Left lung (tissue), 10 donors: ENCODE data around the gene NMUR2. TPM values are rescaled to one million over a fixed set of nuclear protein-coding genes. Genes with fewer than 3 reads are reported as not detected.

ENCODE experiments used
- ATAC-seq: fragments of 200-7000 bp; cut with Tn5 transposase; one replicate; pipeline ENCODE4 v1.9.1; 2020; ENCODE audit warnings: moderate library complexity
- DNase-seq, 4 donors: peaks; one replicate each; pipeline ENCODE4 v3.0.0-alpha.2; 2013 to 2020
- H3K27ac ChIP-seq, 2 donors: fragments of 200-600 bp; sonication (generic) in 1 of 2; one replicate each; pipeline versions ENCODE4 v1.5.0 to v1.8.0; 2020 to 2021
- H3K27me3 ChIP-seq, 2 donors: fragments of 200-600 bp; sonication (generic) in 1 of 2; one replicate each; pipeline versions ENCODE4 v1.5.0 to v1.8.0; 2020 to 2021
- H3K36me3 ChIP-seq, 2 donors: fragments of 200-600 bp; sonication (generic) in 1 of 2; one replicate each; pipeline versions ENCODE4 v1.5.0 to v1.8.0; 2020 to 2021
- H3K4me1 ChIP-seq, 2 donors: fragments of 200-600 bp; one replicate each; pipeline ENCODE4 v1.8.0; 2021
- H3K4me3 ChIP-seq, 2 donors: fragments of 200-600 bp; sonication (generic) in 1 of 2; one replicate each; pipeline versions ENCODE4 v1.5.0 to v1.8.0; 2020 to 2021; ENCODE audit warnings: mild to moderate bottlenecking in 1 of 2
- H3K9me3 ChIP-seq, 2 donors: fragments of 200-600 bp; sonication (generic) in 1 of 2; one replicate each; pipeline versions ENCODE4 v1.5.0 to v1.8.0; 2020 to 2021
- CTCF ChIP-seq, 2 donors: fragments of 200-600 bp; sonication (generic) in 1 of 2; IDR thresholded peaks; one replicate each; pipeline versions ENCODE4 v1.5.0 to v1.8.0; 2021; ENCODE audit warnings: antibody characterized with exemption in 2 of 2
- intact Hi-C, 2 donors: fragments of 100-400 bp; cut with DNase I; formaldehyde crosslinking; loops; one replicate each; pipeline versions ENCODE4 v1.11.2 to v1.14.2; 2022
- polyA plus RNA-seq, 6 donors: library from polyadenylated mRNA; unstranded; fragments of 120-200 nt; gene quantifications; one replicate each; pipeline ENCODE4 v1.2.1, GENCODE V29; 2013; ENCODE audit not compliant: insufficient read length in 6 of 6
- total RNA-seq, 2 donors: library from RNA; stranded (reverse); fragmentation: NEBNext Ultra II Directional; extraction: Animal tissue kit (Norgen Biotek cat#: 25700); gene quantifications; one replicate each; pipeline ENCODE4 v1.2.1, GENCODE V29; 2021
- donor health status: DM: no; HTN: yes; CAD: no.
- donor health status: DM: no; HTN: no; CAD: no.

The NMUR2 gene
- total and polyA plus RNA-seq, 8 donors, result 0.25 to 1.3 (median 0.62) TPM

DNA sequence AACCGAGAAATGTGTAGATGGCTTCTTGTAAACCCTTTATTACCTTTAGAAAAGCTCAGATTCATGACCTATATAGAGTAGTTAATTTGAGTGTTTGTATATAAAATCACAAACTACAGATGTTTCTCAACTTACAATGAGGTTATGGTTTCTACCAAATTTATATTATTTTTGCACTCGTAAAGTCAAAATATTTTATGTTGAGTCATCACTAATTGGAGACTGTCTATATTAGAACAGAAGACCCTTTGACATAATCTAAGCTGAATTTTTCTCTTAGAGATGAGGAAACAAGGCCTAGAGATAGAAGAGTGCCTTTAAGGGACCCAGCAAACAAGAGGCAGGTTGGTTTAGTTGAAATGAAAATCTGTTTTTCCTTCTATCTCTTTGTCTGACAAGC lies 20.0 kb upstream of the NMUR2 start:
- ATAC-seq, result no peak

GRCh38 chr5:152424501-152424900 lies 19.4 kb upstream of the NMUR2 start:
- no peaks in the 10 kb centered on the region for H3K36me3 ChIP-seq
- DNase-seq, result no peak
- H3K4me1 ChIP-seq, result no peaks in the 10 kb centered on the region
- H3K27ac ChIP-seq, result no peak overlapping the region
- no peaks in the 10 kb centered on the region for H3K27me3 ChIP-seq
- intact Hi-C loops, result no loop called here
- H3K4me3 ChIP-seq, result no peak overlapping the region
- no peak for TF ChIP-seq CTCF (IDR thresholded peaks at IDR 0.05)
- no peaks in the 10 kb centered on the region for H3K9me3 ChIP-seq
- no peak for ATAC-seq

More for the DNA sequence above, 20.0 kb upstream of the NMUR2 start:
- H3K36me3 ChIP-seq, result no peaks in the 10 kb centered on the region
- H3K4me3 ChIP-seq, result no peak overlapping the region
- H3K27me3 ChIP-seq, result no peaks in the 10 kb centered on the region
- H3K4me1 ChIP-seq, result no peaks in the 10 kb centered on the region
- no peak for DNase-seq
- H3K27ac ChIP-seq, result no peak overlapping the region
- no peak for TF ChIP-seq CTCF (IDR thresholded peaks at IDR 0.05)
- no peaks in the 10 kb centered on the region for H3K9me3 ChIP-seq
- intact Hi-C loops, result no loop called here

DNA sequence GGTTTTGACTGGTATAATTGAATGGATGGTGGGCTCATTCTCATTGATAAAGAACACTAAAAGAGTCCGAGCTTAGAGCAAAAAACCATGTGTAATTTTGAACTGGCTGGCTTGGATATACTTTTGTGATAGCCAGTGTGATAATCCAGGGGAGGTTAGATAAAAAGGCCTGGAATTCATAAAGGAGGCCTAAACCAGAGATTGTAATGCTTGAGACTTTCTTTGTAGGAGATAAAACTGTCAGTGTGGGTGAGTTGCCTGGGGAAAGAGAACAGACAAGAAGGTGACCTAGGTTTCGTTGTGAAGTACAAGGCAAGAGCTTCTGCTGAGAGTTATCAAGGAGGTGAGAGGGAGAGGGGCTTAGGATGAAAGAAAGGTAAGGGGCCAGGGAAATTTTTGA lies 17.0 kb upstream of the NMUR2 start:
- H3K36me3 ChIP-seq, result no peaks in the 10 kb centered on the region
- H3K27me3 ChIP-seq, result no peaks in the 10 kb centered on the region
- no peak overlapping the region for H3K27ac ChIP-seq
- TF ChIP-seq CTCF (IDR thresholded peaks at IDR 0.05), result no peak
- H3K4me1 ChIP-seq, result no peaks in the 10 kb centered on the region
- ATAC-seq (no peak), DNase-seq (no peak)
- H3K9me3 ChIP-seq, result no peaks in the 10 kb centered on the region
- intact Hi-C loops, result no loop called here
- H3K4me3 ChIP-seq, result no peak overlapping the region

DNA sequence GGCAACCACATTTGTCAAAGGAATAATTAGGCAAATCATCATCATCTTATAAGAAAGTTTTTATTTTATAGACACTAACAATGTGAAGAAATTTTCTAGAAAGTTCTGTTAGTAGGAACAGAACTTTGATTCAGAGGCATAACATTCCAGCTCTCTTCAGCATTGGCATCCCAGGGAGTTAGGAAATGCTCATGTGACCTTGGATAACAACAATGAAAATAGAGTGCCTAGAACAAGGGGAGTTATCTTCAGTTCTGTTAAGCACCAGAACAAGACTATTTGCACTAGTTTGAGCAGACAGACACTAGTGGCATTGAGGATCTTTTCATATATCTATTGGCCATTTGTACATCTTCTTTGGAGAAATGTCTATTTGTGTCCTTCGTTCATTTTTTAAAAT lies 7.0 kb upstream of the NMUR2 start:
- no peaks in the 10 kb centered on the region for H3K27me3 ChIP-seq
- TF ChIP-seq CTCF (IDR thresholded peaks at IDR 0.05), result no peak
- no peaks in the 10 kb centered on the region for H3K4me1 ChIP-seq
- H3K9me3 ChIP-seq, result no peaks in the 10 kb centered on the region
- intact Hi-C loops, result no loop called here
- H3K27ac ChIP-seq, result no peak overlapping the region
- ATAC-seq (no peak), DNase-seq (no peak)
- no peak overlapping the region for H3K4me3 ChIP-seq
- no peaks in the 10 kb centered on the region for H3K36me3 ChIP-seq

GRCh38 chr5:152406082-152406481 lies 1.0 kb upstream of the NMUR2 start:
- TF ChIP-seq CTCF (IDR thresholded peaks at IDR 0.05), result no peak
- no peaks in the 10 kb centered on the region for H3K9me3 ChIP-seq
- H3K27ac ChIP-seq, result no peak overlapping the region
- no peaks in the 10 kb centered on the region for H3K4me1 ChIP-seq
- H3K36me3 ChIP-seq, result no peaks in the 10 kb centered on the region
- no peak overlapping the region for H3K4me3 ChIP-seq
- DNase-seq (no peak), ATAC-seq (no peak)
- intact Hi-C loops, result no loop called here
- no peaks in the 10 kb centered on the region for H3K27me3 ChIP-seq
